H1 (cell line): ENCODE measurements around the gene RAD51B. TPM values are rescaled to one million over a fixed set of nuclear protein-coding genes. Genes with fewer than 3 reads are reported as not detected.

ENCODE experiments used
- CTCF ChIA-PET: fragments of 300-600 bp; sonication (Branson Sonifier 250); formaldehyde crosslinking; loops from one replicate; lab custom pipeline; 2021; ENCODE audit not compliant: partially characterized antibody; lab: Charles Lee
- POLR2A ChIA-PET: fragments of 300-600 bp; sonication (Branson Sonifier 250); formaldehyde crosslinking; loops from one replicate; lab custom pipeline; 2021; ENCODE audit warnings: inconsistent platforms; ENCODE audit not compliant: partially characterized antibody; lab: Charles Lee
- DNase-seq, 2 experiments: peaks; one replicate each; pipeline versions ENCODE4 v3.0.0 to v3.0.0-alpha.2; 2010 to 2022; ENCODE audit warnings: low spot score in 2 of 2, low read depth in 1 of 2, mixed read lengths in 1 of 2
- FAIRE-seq: peaks from 2 replicates; lab custom pipeline; 2011; peaks lifted over from hg19 to GRCh38; lab: Jason Lieb, UNC
- H2AFZ ChIP-seq: 2 replicates; pipeline ENCODE4 v1.8.1; 2012; ENCODE audit warnings: low read length, inconsistent platforms
- H2AK5ac ChIP-seq: 2 replicates; pipeline ENCODE4 v1.6.1; 2013; ENCODE audit warnings: low read depth, low read length
- H2BK120ac ChIP-seq: replicated peaks from 2 replicates; pipeline ENCODE3; 2013; ENCODE audit warnings: low read depth, low read length, inconsistent platforms
- H2BK12ac ChIP-seq: 2 replicates; pipeline ENCODE4 v1.6.1; 2013; ENCODE audit warnings: low read depth, low read length
- H2BK15ac ChIP-seq: 2 replicates; pipeline ENCODE4 v1.6.1; 2013; ENCODE audit warnings: low read length
- H2BK20ac ChIP-seq: 2 replicates; pipeline ENCODE4 v1.6.1; 2013; ENCODE audit warnings: low read length
- H2BK5ac ChIP-seq: 2 replicates; pipeline ENCODE4 v1.6.1; 2013; ENCODE audit warnings: low read depth, low read length
- H3K14ac ChIP-seq: 2 replicates; pipeline ENCODE4 v1.6.1; 2013; ENCODE audit warnings: inconsistent platforms; ENCODE audit not compliant: insufficient read length
- H3K18ac ChIP-seq: 2 replicates; pipeline ENCODE4 v1.6.1; 2013; ENCODE audit warnings: low read length; ENCODE audit errors: extremely low read depth
- H3K23ac ChIP-seq: 2 replicates; pipeline ENCODE4 v1.6.1; 2013; ENCODE audit warnings: inconsistent platforms; ENCODE audit not compliant: insufficient read length
- H3K23me2 ChIP-seq: 2 replicates; pipeline ENCODE4 v1.6.1; 2013; ENCODE audit warnings: low read depth, low read length
- H3K27ac ChIP-seq: 2 replicates; pipeline ENCODE4 v1.6.1; 2011; ENCODE audit warnings: low read depth, low read length, inconsistent platforms
- H3K27me3 ChIP-seq, 4 experiments: replicated peaks in 1 of 4; 1 replicate in 1 of 4; 2 replicates in 3 of 4; pipeline versions ENCODE4 v1.6.1 to v1.8.1; 2011 to 2013; ENCODE audit warnings: low read length in 3 of 4, mild to moderate bottlenecking in 3 of 4, inconsistent platforms in 2 of 4, mixed read lengths in 2 of 4, moderate library complexity in 1 of 4; ENCODE audit not compliant: control insufficient read depth in 3 of 4, insufficient read depth in 3 of 4; ENCODE audit errors: extremely low read depth in 1 of 4
- H3K36me3 ChIP-seq, 4 experiments: 2 replicates each; pipeline versions ENCODE4 v1.6.1 to v1.8.1; 2011 to 2013; ENCODE audit warnings: mild to moderate bottlenecking in 4 of 4, low read length in 3 of 4, moderate library complexity in 2 of 4, control low read depth in 1 of 4, inconsistent platforms in 1 of 4; ENCODE audit not compliant: insufficient read depth in 4 of 4, control insufficient read depth in 2 of 4
- H3K4ac ChIP-seq: replicated peaks from 2 replicates; pipeline ENCODE3; 2013; ENCODE audit warnings: low read length, low read depth, mixed read lengths, inconsistent platforms; ENCODE audit not compliant: insufficient read length
- H3K4me1 ChIP-seq, 4 experiments: replicated peaks in 1 of 4; 1 replicate in 1 of 4; 2 replicates in 3 of 4; pipeline versions ENCODE4 v1.6.1 to v1.8.1; 2011 to 2013; ENCODE audit warnings: low read length in 3 of 4, inconsistent platforms in 2 of 4, mixed read lengths in 1 of 4; ENCODE audit not compliant: insufficient read depth in 4 of 4, control insufficient read depth in 3 of 4
- H3K4me2 ChIP-seq, 2 experiments: 2 replicates each; pipeline versions ENCODE4 v1.6.1 to v1.8.1; 2011 to 2013; ENCODE audit warnings: low read depth in 2 of 2, low read length in 2 of 2, control low read depth in 1 of 2, inconsistent platforms in 1 of 2, mild to moderate bottlenecking in 1 of 2; ENCODE audit not compliant: insufficient read depth in 1 of 2
- H3K4me3 ChIP-seq, 4 experiments: fragments of 200-600, 300-600 bp in 1 of 4; sonication (generic), shearing (Covaris generic), sonication (Bioruptor Twin) in 1 of 4; 2 replicates each; pipeline versions ENCODE4 v1.5.1 to v1.8.1; 2011 to 2016; ENCODE audit warnings: low read length in 4 of 4, low read depth in 3 of 4, control low read depth in 2 of 4, inconsistent platforms in 2 of 4, mild to moderate bottlenecking in 2 of 4, mixed read lengths in 1 of 4, moderate library complexity in 1 of 4; ENCODE audit not compliant: insufficient read depth in 2 of 4; ENCODE audit errors: extremely low read depth in 1 of 4
- H3K56ac ChIP-seq: replicated peaks from 2 replicates; pipeline ENCODE3; 2013; ENCODE audit warnings: low read depth, mild to moderate bottlenecking, mixed read lengths, low read length, inconsistent platforms; ENCODE audit not compliant: insufficient read length
- H3K79me1 ChIP-seq: 2 replicates; pipeline ENCODE4 v1.6.1; 2013; ENCODE audit warnings: low read depth, low read length, control low read depth
- H3K79me2 ChIP-seq, 2 experiments: 2 replicates each; pipeline versions ENCODE4 v1.6.1 to v1.8.1; 2012 to 2013; ENCODE audit warnings: low read length in 2 of 2, mild to moderate bottlenecking in 2 of 2, inconsistent platforms in 1 of 2; ENCODE audit not compliant: insufficient read depth in 2 of 2, control insufficient read depth in 1 of 2
- H3K9ac ChIP-seq, 4 experiments: replicated peaks in 1 of 4; 1 replicate in 1 of 4; 2 replicates in 3 of 4; pipeline versions ENCODE4 v1.6.1 to v1.8.1; 2011 to 2013; ENCODE audit warnings: low read depth in 3 of 4, low read length in 3 of 4, control low read depth in 2 of 4, mild to moderate bottlenecking in 2 of 4, moderate library complexity in 2 of 4, inconsistent platforms in 1 of 4; ENCODE audit errors: extremely low read depth in 1 of 4
- H3K9me3 ChIP-seq, 2 experiments: 2 replicates each; pipeline versions ENCODE4 v1.6.1 to v1.8.1; 2012 to 2013; ENCODE audit warnings: mild to moderate bottlenecking in 2 of 2, moderate library complexity in 2 of 2, control low read depth in 1 of 2, inconsistent platforms in 1 of 2, low read depth in 1 of 2, low read length in 1 of 2, mixed read lengths in 1 of 2; ENCODE audit not compliant: insufficient read depth in 2 of 2
- H4K20me1 ChIP-seq, 2 experiments: replicated peaks in 1 of 2; 2 replicates each; pipeline versions ENCODE3 to v1.8.1; 2011 to 2013; ENCODE audit warnings: inconsistent platforms in 2 of 2, low read length in 2 of 2, mild to moderate bottlenecking in 1 of 2; ENCODE audit not compliant: insufficient read depth in 2 of 2, control insufficient read depth in 1 of 2
- H4K5ac ChIP-seq: 2 replicates; pipeline ENCODE4 v1.6.1; 2013; ENCODE audit warnings: low read length, low read depth, mixed read lengths, inconsistent platforms; ENCODE audit not compliant: insufficient read length
- H4K8ac ChIP-seq: 2 replicates; pipeline ENCODE4 v1.8.0; 2013; ENCODE audit warnings: mild to moderate bottlenecking, moderate library complexity, low read length, inconsistent platforms; ENCODE audit not compliant: insufficient read depth; ENCODE audit errors: extremely low read depth
- H4K91ac ChIP-seq: replicated peaks from 2 replicates; pipeline ENCODE3; 2013; ENCODE audit warnings: low read length, mixed read lengths, inconsistent platforms; ENCODE audit not compliant: insufficient read length
- BACH1 ChIP-seq: IDR thresholded peaks from 2 replicates; pipeline ENCODE4 v1.6.1; 2012; ENCODE audit warnings: low read length, improper control_type of control experiment
- CREB1 ChIP-seq: IDR thresholded peaks from 2 replicates; pipeline ENCODE4 v1.6.1; 2012; ENCODE audit warnings: inconsistent platforms
- EZH2 ChIP-seq: fragments of 200-600 bp; sonication (generic); IDR thresholded peaks from 2 replicates; pipeline ENCODE4 v1.7.1; 2012; ENCODE audit warnings: low read depth, mild to moderate bottlenecking, moderate library complexity, low read length, inconsistent platforms; ENCODE audit not compliant: severe bottlenecking
- FOSL1 ChIP-seq: IDR thresholded peaks from 2 replicates; pipeline ENCODE4 v1.6.1; 2011; ENCODE audit warnings: mild to moderate bottlenecking, low read depth, low read length, moderate library complexity; ENCODE audit not compliant: insufficient read depth
- GABPA ChIP-seq: IDR thresholded peaks from 2 replicates; pipeline ENCODE4 v1.6.1; 2011; ENCODE audit warnings: mild to moderate bottlenecking, low read length, moderate library complexity, borderline replicate concordance; ENCODE audit not compliant: insufficient read depth
- GTF2F1 ChIP-seq: IDR thresholded peaks from 2 replicates; pipeline ENCODE4 v1.6.1; 2012; ENCODE audit warnings: low read depth, low read length, improper control_type of control experiment, borderline replicate concordance
- JUND ChIP-seq: IDR thresholded peaks from 2 replicates; pipeline ENCODE4 v1.6.1; 2011; ENCODE audit warnings: mild to moderate bottlenecking, improper control_type of control experiment, low read length
- KDM5A ChIP-seq: fragments of 200-600 bp; IDR thresholded peaks from 2 replicates; pipeline ENCODE4 v1.7.1; 2012; ENCODE audit warnings: mild to moderate bottlenecking, low read length, inconsistent platforms, mixed read lengths
- PHF8 ChIP-seq: fragments of 200-600 bp; sonication (generic); conservative IDR thresholded peaks from 2 replicates; pipeline ENCODE4 v1.7.1; 2012; ENCODE audit warnings: low read depth, mild to moderate bottlenecking, inconsistent platforms, low read length, moderate library complexity
- RXRA ChIP-seq: IDR thresholded peaks from 2 replicates; pipeline ENCODE4 v1.6.1; 2011; ENCODE audit warnings: low read depth, mild to moderate bottlenecking, low read length, moderate library complexity; ENCODE audit not compliant: insufficient read depth
- SIRT6 ChIP-seq: IDR thresholded peaks from one replicate; pipeline ENCODE4 v1.7.1; 2012; ENCODE audit warnings: low read length, inconsistent platforms
- SRF ChIP-seq: IDR thresholded peaks from 2 replicates; pipeline ENCODE4 v1.6.1; 2011; ENCODE audit warnings: mild to moderate bottlenecking, low read depth, low read length, moderate library complexity
- WGBS, 2 experiments: shearing (Covaris generic) in 1 of 2; methylation state at CpG; one replicate each; pipeline versions ENCODE4 v1.1.6 to v1.1.7; 2013 to 2015; ENCODE audit warnings: low lambda C conversion rate in 2 of 2, mixed read lengths in 2 of 2, inconsistent platforms in 1 of 2, low coverage in 1 of 2, missing lambda C conversion rate in 1 of 2; ENCODE audit not compliant: insufficient replicate concordance in 2 of 2, insufficient coverage in 1 of 2, insufficient read length in 1 of 2; ENCODE audit errors: extremely low coverage in 1 of 2, missing lambda C conversion rate in 1 of 2; 5-methylcytosine and 5-hydroxymethylcytosine counted together
- polyA plus RNA-seq, 7 experiments: library from polyadenylated mRNA; depleted of rRNA in 3 of 7; stranded (reverse) in 5 of 7; unstranded in 2 of 7; fragments of >200 nt in 5 of 7; fragments of 200-250 nt in 2 of 7; gene quantifications; 1 replicate in 5 of 7; 2 replicates in 1 of 7; 4 replicates in 1 of 7; pipeline versions ENCODE4 v1.2.1 to v1.2.3, GENCODE V29; 2011 to 2013; ENCODE audit warnings: missing spikeins in 2 of 7, mixed read lengths in 2 of 7
- total RNA-seq: library from RNA; stranded (reverse); fragmentation: NEBNext Ultra II Directional; extraction: Animal tissue kit (Norgen Biotek cat#: 25700); gene quantifications from 2 replicates; pipeline ENCODE4 v1.2.1, GENCODE V29; 2021
- TF ChIP-seq, protein P1 (sequence below), 3 experiments: IDR thresholded peaks; 1 replicate in 2 of 3; 2 replicates in 1 of 3; pipeline versions ENCODE4 v1.5.1 to v1.6.1; 2011; ENCODE audit warnings: low read length in 3 of 3, mild to moderate bottlenecking in 3 of 3, inconsistent platforms in 2 of 3, low read depth in 1 of 3, moderate library complexity in 1 of 3; ENCODE audit not compliant: insufficient read depth in 1 of 3; ENCODE audit errors: control extremely low read depth in 1 of 3

The RAD51B gene
- total and polyA plus RNA-seq, 2 of the 8 experiments (the other 6 are each of a cell fraction or from before 2014, with no cell fraction given): 3.9 to 14.9 TPM

- Histone ChIP-seq H4K8ac (no peak overlapping the region), H3K23me2 (no peaks in the 10 kb centered on the region), H2BK15ac (no peak overlapping the region), H3K23ac (no peak overlapping the region), H3K36me3 (no peaks in the 10 kb centered on the region), H2AFZ (no peak overlapping the region), H3K79me2 (no peaks in the 10 kb centered on the region), H3K27ac (no peak overlapping the region), H3K27me3 (no peaks in the 10 kb centered on the region), H2BK20ac (no peak overlapping the region), H3K9ac (no peak overlapping the region), H3K4ac (no peak overlapping the region), H2BK120ac (no peak overlapping the region), H3K18ac (no peak overlapping the region), H2BK12ac (no peak overlapping the region), H2BK5ac (no peak overlapping the region), H4K5ac (no peak overlapping the region), H4K20me1 (no peaks in the 10 kb centered on the region), H3K4me1 (0 out of 7 replicates have a peak, but pooled peaks cover 0 to 2% (median 0%) of the 10 kb centered on the region in 4 experiments), H3K56ac (no peak overlapping the region), H3K79me1 (no peaks in the 10 kb centered on the region), H3K4me2 (no peak overlapping the region), H3K9me3 (no peaks in the 10 kb centered on the region), H2AK5ac (no peak overlapping the region), H4K91ac (no peak overlapping the region), H3K14ac (no peak overlapping the region), H3K4me3 (no peak overlapping the region)
- ChIA-PET POLR2A (no interaction called here), CTCF (no interaction called here)
- FAIRE-seq (no peak), DNase-seq (no peak)
- 87% methylated on average over 4 of the region's 4 CpGs; no CpG with 5 or more reads in 1 of the 2 experiments for WGBS, 2 experiments
- TF ChIP-seq BACH1 (no peak), KDM5A (no peak), SIRT6 (no peak), SRF (no peak), JUND (no peak), RXRA (no peak), GTF2F1 (no peak), GABPA (no peak), EZH2 (no peak), PHF8 (no peak), CREB1 (no peak), FOSL1 (no peak)
- TF ChIP-seq, protein P1, sequence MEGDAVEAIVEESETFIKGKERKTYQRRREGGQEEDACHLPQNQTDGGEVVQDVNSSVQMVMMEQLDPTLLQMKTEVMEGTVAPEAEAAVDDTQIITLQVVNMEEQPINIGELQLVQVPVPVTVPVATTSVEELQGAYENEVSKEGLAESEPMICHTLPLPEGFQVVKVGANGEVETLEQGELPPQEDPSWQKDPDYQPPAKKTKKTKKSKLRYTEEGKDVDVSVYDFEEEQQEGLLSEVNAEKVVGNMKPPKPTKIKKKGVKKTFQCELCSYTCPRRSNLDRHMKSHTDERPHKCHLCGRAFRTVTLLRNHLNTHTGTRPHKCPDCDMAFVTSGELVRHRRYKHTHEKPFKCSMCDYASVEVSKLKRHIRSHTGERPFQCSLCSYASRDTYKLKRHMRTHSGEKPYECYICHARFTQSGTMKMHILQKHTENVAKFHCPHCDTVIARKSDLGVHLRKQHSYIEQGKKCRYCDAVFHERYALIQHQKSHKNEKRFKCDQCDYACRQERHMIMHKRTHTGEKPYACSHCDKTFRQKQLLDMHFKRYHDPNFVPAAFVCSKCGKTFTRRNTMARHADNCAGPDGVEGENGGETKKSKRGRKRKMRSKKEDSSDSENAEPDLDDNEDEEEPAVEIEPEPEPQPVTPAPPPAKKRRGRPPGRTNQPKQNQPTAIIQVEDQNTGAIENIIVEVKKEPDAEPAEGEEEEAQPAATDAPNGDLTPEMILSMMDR (IDR thresholded peaks at IDR 0.05; ENCODE audit: control extremely low read depth in 1 of 3, insufficient read depth in 1 of 3, low read depth in 1 of 3, low read length in 3 of 3): no peak
Observed at GRCh38 chr14:68214431-68214830, 394.9 kb downstream of the RAD51B start.
